GM12872 (cell line): Measurements from ENCODE around the gene MGA.

Experiments used
- CTCF ChIP-seq: IDR thresholded peaks from 3 replicates; pipeline ENCODE4 v1.5.1; 2011; ENCODE audit warnings: low read depth, mild to moderate bottlenecking, low read length, moderate library complexity; ENCODE audit not compliant: insufficient read depth

MGA gene

GRCh38 chr15:41659190-41659589, 1.0 kb upstream of the MGA start:
- TF ChIP-seq CTCF = no peak

DNA sequence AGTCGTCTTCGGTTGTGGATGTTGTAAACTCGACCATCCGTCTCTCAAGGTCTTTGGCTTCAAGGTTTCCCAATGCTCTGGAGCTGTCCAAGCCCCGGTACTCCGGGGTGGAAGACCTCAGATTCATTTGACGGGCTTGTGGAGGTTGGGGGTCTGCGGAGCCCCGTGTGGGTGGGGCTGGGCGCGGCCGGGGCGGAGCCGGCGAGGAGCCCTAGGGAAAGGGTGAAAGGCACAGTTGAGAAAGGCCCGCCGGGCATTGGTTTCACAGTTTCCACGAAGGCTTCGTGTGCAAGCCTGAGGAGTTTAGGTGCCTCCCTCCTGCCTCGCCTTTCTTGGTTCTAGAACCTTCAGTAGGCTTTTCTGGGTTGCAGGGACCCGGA, 360 bp upstream of the MGA start:
- no peak for TF ChIP-seq CTCF

DNA sequence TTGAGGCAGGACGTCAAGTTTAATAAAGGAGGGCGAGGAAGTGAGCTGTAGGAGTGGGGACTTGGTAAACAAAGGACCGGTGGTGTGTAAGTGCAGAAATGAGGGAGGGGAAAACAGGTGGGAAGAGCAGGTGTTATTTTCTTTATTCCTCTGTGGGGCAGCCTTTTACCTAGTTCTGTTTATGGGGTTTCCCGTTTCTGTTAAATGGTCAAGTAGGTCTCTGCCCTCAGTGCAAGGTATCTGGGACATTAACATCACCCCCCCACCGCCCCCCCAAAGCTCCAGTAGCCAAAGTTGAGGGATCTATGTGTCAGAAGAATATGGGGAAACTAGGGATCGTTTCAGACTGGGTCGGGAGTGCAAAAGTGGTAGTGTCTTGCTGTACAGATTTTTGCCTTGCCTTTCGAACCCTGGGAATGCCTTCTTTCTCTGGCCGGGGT, 893 bp downstream of the MGA start:
- 0 out of 3 replicates have a peak, but pooled peaks have one; percentile 6 for TF ChIP-seq CTCF

GRCh38 chr15:41661518-41662225, 1.5 kb downstream of the MGA start:
- TF ChIP-seq CTCF = no peak

GRCh38 chr15:41666353-41666920, 6.2 kb downstream of the MGA start:
- no peak for TF ChIP-seq CTCF

- no peak for TF ChIP-seq CTCF
Measured at GRCh38 chr15:41669701-41670100, 9.5 kb downstream of the MGA start.

DNA sequence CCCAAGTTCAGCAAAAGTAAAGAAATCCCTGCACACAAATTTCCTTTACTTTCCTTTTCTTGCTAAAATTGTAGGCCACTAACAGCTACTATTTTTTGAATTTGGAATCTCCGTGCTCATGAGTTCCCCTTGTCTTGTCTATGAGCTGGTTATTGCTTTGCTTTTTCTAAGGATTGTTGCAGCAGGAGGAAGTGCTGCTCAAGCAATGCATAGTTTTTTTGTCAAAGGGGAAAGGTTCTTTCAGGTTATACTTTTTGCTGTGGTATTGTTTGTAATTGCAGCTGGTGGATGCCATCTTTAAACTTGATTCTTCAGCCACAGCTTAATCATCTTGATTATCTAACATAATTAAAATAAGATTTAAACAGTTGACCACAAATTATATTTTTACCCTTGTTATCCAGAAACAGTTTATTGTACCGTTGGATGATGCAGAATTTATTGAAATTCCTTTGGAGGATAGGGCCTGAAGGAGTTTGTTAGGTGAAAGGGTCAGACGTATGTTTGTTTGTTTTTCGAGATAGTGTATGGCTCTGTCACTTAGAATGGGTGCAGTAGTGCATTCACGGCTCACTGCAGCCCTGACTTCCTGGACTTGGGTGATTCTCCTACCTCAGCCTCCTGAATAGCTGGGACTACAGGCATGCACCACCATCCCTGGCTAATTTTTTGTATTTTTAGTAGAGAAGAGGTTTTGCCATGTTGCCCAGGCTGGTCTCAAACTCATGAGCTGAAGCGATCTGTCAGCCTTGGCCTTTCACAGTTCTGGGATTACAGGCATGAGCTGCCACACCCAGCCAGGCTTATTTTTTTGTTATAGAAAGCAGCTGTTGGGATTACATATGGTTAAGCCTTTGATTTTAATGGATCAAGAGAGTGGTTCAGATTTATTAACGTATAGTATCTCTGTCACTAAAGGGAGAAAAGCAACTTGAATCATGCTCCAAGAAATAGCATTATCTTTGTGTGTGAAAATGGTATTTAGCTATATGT, 11.7 kb downstream of the MGA start:
- TF ChIP-seq CTCF = no peak
